Dermis blood vessel endothelial cell (primary cell): ENCODE data around the gene LAMP1. TPM values are rescaled to one million over a fixed set of nuclear protein-coding genes. Genes with fewer than 3 reads are reported as not detected.
A peak's percentile ranks its signal among the peaks of the same experiment; 100 is the strongest.
"Not testable (repeated sequence)": the region's sequence is repeated elsewhere in the genome, so short reads cannot be mapped to it uniquely, and the experiment has no call there.

Experiments used
- DNase-seq: peaks from one replicate; pipeline ENCODE4 v3.0.0; 2010
- total RNA-seq: library from RNA; depleted of rRNA; stranded (reverse); fragments of >200 nt; gene quantifications from 2 replicates; pipeline ENCODE4 v1.2.3, GENCODE V29; 2014

Gene LAMP1, protein sequence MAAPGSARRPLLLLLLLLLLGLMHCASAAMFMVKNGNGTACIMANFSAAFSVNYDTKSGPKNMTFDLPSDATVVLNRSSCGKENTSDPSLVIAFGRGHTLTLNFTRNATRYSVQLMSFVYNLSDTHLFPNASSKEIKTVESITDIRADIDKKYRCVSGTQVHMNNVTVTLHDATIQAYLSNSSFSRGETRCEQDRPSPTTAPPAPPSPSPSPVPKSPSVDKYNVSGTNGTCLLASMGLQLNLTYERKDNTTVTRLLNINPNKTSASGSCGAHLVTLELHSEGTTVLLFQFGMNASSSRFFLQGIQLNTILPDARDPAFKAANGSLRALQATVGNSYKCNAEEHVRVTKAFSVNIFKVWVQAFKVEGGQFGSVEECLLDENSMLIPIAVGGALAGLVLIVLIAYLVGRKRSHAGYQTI
- 207 and 221 TPM in 2 replicates for total RNA-seq

DNA sequence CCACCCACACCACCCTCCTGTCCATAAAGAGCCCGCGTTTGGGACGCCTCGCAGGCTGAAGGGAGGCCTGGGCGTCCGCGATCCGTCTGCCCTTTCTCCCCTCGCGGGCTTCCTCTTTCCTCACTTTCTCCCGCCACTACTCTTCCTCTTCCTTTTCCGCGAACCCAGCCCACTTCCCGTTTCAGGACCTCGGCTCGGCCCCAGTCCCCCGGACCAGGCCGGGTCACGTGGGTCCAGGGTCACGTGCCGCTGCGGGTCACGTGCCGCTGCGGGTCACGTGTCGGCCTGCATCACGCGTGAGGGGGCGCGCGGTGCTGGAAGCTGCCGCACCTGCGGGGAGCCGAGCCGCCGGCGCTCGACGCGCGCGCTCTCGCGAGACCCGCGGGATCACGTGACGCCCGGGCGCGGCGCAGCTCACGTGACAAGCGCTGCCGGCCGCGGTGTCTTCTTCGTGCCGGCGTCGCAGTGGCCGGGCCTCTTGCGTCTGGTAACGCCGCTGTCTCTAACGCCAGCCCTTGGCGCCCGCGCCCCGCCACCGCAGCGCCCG lies at the start of gene LAMP1:
TSS of gene LAMP1 (plus strand) at position 417 of the 547 bp plus-strand sequence. CDS start 196 bp downstream, outside the sequence.
- peak; percentile 99 for DNase-seq

DNA sequence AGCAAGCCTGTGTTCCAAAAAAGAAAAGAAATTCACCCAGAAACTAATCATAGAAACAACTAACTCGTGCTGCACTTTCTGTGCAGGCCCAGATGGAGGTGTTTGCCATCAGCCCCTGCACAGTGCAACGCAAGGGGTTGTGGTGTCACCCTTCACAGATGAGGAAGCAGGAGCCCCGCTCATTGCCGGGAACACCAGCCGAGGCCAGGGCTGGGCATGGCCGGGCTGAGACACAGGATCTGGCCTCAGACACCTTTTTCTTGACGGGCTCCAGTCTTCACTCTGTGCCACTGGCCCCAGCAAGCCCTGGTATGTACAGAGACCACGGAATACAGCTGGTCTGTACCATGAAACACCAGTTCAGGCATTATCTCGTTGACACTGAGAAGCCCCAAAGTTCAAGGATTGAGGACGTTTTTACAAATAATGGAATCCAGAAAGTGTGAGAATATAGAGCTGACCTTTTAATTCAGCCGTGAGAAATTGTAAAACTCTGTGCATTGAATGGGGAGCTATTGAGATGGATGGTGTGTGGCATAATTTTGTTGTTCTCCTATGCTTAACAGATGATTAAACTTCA lies 44.4 kb upstream of the LAMP1 start:
- no peak for DNase-seq

DNA sequence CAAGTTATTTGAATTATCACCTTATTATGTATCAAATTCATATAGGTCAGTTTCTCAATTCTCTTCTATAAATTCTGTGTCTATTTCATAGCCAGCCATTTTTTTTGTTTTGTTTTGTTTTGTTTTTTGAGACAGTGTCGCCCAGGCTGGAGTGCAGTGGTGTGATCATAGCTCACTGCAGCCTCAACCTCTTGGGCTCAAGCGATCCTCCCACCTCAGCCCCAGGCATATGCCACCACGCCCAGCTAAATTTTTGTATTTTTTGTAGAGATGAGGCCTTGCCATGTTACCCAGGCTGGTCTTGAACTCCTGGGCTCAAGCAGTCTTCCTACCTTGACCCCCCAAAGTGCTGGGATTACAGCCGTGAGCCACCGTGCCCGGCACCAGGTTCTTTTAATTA lies 39.1 kb upstream of the LAMP1 start:
- not testable (repeated sequence) for DNase-seq

DNA sequence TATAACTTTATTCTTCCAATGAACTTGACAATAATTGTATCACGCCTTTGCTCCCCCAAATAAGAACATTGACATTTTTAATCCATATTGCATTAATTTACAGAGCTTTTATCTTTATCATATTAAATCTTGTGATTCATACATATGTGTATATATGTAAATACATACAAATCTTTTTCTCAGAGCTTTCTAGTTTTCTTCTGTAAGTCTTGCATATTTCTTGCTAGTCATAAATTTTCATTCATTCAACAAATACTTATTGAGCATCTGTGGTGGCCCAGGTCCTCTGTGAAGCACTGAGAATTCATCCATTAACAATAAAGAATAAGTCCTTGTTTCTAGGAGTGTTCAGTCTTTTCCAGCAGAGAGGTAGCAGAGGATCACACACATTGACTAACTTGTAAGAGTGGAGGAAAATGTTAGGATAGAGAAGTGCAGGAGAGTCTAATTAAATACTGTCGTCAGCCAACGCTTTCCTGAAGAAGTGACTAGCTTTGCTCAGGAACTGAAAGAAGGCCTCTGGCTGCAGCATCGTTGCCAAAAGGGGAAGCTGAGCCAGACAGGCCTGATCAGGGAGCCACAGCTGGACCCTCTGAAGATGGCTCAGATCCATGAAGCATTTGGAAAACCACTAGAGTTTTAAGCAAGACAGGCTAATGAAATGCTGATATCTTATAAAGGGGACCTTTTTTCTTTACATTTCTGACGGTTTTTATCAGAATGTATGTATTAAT lies 38.6 kb upstream of the LAMP1 start:
- DNase-seq = no peak

DNA sequence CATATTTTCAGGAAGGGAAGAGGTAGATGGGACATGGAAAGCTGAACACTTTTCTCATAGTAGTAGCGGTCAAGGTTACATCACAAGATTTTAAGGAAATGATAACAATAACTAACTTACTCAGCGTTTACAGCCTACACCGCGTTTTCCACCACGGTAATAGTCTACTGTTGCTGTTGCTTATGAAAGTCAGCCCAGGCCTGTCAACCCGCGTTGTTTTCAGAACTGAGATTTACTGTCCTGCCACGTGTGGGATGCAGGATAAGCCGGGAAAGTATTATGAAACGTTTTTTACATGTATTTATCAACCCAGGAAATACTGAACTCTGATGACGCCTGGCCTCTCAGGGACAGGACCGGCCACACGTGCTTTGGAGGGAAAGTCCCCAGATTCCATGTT lies 36.0 kb upstream of the LAMP1 start:
- DNase-seq = no peak

DNA sequence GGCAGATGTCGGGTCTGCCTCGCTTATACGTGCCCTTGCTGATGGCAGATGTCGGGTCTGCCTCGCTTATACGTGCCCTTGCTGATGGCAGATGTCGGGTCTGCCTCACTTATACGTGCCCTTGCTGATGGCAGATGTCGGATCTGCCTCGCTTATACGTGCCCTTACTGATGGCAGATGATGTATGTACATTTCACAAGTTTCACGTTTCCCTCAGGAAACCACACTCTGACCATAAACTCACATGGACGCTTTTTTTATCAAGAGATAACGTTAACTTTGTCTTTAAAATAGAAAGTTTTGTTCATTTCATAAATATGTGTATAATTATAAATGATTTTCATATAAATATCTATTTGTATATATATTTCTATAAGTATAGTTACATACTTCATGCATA lies 34.0 kb upstream of the LAMP1 start:
- not testable (repeated sequence) for DNase-seq

DNA sequence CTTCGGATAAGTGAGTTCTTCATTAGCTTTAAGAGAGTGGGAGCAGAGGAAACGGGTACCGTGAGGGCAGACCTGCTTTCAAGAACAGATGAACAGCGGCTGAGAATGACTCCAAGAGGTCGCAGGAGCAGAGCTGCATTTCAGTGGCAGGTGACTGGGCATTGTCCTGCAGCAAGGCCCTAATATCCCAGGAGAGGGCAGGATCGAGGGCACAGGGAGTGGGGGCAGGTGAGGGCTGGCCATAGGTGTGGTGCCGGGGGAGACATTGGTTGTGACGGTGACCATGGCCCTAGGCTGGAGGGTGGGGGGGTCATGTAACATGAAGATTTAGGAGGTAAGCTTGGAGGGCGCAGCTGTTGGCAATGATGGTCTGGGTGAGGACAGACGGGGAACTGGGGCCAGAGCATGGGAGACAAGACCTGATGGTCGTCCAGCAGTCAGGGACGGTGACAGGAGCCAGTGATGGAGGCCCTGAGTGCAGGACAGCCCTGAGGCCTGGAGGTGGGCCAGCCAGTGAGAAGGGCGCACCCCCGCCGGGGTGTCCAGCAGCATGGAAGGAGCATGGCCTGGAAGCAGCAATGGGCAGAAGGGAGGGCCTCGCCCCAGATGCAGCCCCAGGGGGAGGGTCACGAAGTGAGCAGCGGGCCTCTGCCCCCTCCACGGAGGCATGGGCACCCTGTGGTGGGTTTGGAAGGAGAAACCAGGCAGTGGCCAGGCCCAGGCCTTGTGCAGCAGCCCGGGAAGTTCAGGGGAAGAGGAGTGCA lies 29.2 kb upstream of the LAMP1 start:
- no peak for DNase-seq

DNA sequence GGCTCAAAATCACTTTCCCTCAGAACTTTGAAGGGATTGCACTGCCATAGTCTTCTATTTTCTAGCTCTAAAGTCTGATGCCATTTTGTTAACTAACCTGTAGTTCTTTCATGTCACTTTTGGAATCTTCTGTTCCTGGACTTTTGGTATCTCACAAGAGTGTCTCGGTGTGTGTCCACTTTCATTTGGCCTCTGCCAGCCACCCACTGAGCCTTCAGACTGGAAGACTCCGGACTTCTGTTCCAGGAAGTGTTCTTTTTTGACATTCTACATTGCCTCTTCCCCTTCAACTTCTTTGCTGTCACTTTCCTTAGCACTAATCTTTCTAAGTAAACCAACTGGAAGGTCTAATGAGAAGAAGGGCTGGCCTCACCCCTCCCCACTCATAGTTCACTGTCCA lies 25.0 kb upstream of the LAMP1 start:
- DNase-seq = no peak

DNA sequence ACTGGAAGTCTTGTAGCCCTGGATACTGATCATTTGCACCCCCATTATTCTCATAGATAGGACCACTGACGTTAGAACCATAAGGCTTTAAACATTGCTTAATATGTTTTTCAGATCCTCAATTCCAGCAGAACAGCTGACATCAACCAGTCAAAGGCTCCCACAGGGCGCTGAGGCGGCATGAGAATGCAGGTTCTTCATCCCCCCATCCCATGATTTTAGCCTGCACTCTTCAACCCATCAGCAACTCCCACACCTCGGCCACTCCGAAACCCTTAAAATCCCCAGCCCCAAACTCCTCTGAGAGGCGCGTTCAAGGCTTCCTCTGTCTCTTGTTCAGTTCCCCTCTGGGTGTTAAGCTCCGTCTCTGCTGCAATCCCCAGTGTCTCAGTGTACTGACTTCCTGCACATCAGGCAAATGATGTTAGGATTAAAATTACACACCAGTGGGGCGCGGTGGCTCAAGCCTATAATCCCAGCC lies 24.3 kb upstream of the LAMP1 start:
- DNase-seq = no peak

DNA sequence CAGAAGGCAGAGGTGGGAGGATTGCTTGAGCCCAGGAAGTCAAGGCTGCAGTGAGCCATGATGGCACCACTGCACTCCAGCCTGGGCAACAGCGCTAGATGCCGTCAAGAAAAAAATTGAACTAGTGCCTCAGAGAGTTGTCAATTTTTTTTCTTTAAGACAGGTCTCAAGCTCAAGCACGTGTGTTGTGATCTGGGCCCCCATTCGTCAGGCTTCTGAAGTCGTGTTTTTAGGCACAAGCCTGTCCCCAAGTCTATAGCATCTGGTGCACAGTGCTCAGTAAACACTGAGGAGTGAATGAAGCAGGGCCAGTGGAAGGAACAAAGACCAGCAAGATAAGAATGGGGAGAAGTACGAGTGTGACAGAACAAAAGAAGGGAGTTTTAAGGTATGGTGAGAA lies 23.7 kb upstream of the LAMP1 start:
- no peak for DNase-seq

DNA sequence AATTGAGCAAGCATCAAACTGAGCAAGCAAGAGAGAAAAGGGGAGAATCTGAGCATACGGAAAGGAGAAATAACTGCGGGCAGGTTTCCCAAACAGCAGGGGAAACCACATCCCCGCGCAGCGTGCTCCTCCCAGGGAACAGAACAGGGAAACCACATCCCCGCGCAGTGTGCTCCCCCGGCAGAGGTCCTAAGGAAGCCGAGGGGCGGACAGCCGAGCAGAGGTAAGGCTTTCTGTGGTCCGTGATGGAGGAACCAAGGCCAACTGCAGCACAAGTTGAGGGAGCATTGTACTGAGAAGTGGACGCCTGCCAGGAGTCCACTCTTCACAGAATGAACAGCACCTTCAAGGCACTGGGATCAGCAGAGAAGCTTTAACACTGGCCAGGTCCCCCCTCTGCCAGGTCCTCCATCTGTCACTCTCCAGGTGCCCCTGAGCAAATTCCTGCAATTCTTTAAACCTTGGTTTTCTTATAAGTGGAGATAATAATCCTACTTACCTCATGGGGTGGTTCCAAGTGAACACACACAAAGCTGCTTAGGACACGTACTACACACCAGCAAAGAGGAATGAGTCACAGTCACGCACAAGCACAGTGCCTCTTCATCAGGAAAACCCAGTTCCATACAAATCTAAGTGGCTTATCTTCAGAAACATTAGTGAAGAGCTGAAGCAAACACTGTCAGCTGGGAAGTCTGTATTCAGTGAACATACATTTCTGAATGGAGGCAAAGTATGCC lies 23.0 kb upstream of the LAMP1 start:
- DNase-seq = peak; percentile 19

DNA sequence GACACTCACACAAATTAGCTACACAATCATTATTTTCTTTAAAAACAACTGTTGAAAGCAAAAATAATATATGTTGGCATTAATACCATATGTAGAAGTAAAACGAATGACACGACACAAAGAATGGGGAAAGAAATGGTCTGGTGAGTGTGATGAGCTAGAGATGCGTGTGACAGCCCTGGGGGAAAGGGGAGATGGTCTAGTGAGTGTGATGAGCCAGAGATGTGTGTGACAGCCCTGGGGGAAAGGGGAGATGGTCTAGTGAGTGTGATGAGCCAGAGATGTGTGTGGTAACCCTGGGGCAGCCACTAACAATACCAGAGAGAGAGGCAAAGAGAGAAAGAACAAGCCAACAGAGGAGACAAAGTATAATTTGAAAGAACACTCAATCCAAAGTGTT lies 22.3 kb upstream of the LAMP1 start:
- no peak for DNase-seq

DNA sequence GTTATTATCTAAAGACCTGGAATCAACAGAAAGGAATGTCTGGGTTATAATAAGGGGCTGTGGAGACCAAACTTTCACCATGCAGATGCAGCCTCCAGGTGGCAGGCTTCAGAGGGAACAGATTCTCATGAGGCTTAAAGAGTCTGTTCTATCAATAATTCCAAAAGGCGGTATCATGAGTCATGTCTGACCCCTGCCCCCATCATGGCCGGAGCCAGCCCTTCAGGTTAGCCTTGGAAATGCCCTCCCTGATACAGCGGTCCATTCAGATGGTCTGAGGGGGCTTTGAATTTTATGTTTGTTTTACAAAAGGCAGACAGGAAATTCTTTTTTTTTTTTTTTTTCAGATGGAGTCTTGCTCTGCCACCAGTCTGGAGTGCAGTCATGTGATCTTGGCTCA lies 21.7 kb upstream of the LAMP1 start:
- peak; percentile 78 for DNase-seq

DNA sequence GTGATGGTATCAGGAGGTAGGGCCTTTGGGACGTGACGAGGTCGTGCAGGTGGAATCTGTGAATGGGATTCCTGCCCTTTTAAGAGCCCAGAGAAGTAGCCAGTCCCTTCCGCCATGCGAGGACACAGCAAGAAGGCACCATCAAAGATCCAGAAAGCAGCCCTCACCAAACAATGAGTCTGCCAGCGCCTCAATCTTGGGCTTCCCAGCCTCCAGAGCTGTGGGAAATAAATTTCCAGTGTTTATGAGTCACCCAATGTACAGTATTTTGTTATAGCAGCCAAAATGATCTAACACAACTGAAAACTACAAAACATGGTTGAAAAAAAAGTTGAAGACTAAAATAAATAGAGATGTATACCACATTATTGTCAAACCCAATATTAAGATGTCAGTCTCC lies 16.9 kb upstream of the LAMP1 start:
- no peak for DNase-seq

DNA sequence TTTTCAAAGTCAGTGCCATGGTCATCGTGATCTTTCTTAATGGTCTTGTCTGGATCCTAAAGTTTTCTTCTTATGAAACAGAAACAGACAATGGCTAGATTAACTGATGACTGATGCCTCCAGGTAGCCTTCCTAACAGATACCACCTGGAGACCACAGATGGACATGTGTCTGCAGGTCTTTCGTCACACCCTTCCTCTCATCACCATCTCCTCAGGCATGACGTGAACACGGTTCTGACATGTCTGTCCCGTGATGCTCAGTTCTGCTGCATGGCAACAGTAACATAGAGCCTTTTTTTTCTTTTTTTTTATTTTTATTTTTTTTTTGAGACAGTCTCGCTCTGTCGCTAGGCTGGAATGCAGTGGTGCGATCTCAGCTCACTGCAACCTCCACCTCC lies 13.1 kb upstream of the LAMP1 start:
- DNase-seq = no peak

DNA sequence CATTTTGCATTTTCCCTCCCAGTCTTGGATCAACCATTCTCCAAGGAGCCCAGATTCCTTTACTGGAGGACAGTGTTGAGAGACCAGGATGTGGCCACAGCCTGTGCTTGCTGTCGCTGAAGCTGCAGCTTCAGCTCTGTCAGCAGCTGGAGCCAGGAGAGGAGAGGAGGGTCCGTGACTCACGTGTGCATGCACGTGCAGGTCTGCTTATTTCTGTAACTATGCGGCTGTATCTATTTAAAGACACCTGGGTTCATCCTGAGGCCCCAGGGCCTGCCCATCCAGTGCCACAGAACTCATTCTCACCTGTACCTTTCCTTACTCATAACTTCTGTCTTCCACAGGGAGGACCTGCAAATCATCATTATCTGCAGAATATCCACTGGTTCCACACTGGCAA lies 8.2 kb upstream of the LAMP1 start:
- DNase-seq = no peak

DNA sequence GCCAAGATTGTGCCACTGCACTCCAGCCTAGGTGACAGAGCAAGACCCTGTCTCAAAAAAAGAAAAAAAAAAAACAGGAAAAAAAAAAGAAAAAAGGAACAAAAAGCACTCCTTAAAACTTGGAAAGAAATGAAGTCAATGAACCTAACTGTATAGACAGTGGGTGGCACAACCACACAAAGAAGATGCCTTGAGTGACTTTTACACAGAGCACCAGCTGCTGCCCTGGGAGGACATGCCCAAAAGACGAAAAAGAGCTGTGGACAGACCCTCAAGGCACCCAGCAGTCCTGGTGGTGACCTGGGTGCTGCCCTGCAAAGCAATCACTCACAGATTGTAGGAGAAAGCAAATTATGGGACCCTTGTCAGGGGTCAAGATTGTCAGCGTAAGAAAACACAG lies 5.9 kb upstream of the LAMP1 start:
- DNase-seq = no peak

DNA sequence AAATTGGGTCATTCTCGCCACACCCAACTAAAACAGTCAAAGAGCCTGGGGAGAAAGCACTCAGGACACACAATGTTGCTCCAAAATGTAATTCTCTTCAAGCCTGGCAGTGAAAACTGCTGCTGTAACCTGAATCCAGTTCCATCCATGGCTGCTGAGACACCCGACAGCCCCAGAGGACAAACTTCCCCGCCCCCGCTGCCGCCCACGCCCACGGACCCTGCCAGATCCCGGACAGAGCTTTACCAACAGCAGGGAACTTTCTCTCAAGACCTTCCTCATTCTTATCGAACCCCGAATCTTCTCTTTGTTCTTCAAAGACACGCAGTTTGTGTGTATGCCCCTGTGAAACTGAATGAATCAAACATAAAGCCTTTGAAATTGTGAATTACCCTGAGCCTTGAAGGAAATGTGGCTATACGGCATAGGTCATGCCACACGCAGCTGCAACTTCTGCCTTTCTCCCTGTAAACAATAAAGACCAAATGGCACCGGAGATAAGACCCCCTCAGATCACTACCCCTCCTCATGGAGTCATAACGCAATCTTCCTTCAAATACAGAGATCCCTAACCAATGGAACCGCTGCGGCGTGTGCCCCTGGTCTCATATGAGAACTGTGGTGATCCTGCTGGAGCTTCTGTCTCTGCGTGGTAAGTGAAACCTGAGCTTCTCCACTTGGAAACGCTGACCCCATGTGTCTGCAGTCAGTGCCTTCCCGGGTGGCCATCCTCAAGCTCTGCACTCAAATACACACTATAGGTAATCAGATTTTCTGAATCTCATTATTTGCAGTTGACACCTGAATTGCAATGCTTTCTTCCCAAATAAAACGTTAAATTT lies 4.8 kb upstream of the LAMP1 start:
- DNase-seq = peak; percentile 22

DNA sequence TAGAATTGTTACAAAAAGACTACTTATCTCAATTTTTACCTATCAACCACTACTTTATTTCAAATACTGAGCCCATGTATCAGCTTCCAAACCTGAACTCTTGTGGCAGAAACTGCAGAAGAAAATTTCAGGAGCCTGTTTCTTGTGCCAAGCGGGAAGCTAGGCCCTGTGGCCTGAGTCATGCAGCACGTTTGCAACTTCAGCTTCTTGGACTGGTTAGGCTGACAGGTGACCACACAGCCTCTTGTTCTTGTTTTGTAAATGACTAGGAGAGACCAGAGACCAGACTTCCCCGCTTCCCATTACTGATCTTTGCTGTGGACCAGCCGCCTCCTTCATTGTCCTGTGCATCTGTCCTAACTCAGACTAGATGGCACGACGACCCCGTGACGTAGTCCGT lies 3.4 kb upstream of the LAMP1 start:
- DNase-seq = no peak

DNA sequence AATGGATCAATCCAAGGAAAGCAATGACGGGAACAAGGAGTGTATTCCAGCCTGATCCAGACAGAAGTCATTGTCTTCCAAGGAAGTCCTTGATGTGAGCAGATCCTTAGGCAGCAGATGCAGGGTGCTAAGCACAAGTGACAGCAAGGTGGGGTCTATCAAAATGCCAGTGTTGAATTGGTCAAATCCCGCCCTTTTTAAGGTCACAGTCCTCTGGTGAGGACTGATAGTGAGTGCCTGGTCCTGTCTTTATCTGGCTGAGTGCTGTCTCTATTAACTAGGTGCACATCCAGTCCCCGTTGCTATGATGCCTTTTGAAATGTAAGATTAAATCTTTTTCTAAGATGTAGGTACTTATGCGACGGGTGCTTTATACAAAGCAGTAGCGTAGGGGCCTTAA lies 1.3 kb upstream of the LAMP1 start:
- DNase-seq = no peak
